ENCODE data around the gene TLE1. TPM values are rescaled to one million over a fixed set of nuclear protein-coding genes. Genes with fewer than 3 reads are reported as not detected.

The TLE1 gene
- total and polyA plus RNA-seq, 5 donors, result 14.8 to 18.4 (median 15.8) TPM

DNA sequence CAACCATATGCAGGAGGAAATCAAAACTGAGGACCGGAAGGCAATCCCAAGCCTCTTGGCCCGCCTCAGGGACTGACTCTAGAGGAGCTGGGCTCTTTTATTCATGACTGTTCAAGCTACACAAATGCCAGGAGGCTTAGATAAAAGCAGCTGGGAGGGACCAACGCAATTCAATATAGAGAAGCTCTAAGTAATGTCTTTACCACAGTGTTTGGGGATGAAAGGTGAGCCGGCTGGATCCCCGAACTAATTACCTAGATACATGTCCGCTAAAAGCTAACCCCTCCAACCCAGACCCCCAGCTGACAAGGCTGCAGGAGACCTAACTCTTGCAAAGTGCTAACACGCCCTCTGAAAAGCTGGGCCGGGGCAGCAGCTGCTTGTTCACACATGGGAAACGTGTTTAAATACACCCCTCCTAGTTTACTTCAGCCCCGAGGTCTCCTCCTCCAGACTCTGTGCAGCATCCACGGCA, 67.5 kb downstream of the TLE1 start:
- no peak overlapping the region for H3K27ac ChIP-seq (ENCODE audit: low read length)
- ATAC-seq (peak in 1 of 2 donors; percentile 27), DNase-seq (no peak)
- no peaks in the 10 kb centered on the region for H3K27me3 ChIP-seq (ENCODE audit: control insufficient read depth, insufficient read depth)
- 78% methylated on average over 11 of the region's 11 CpGs for WGBS
- no peaks in the 10 kb centered on the region for H3K9me3 ChIP-seq (ENCODE audit: control insufficient read depth, low read length)
- H3K4me1 ChIP-seq (ENCODE audit: control insufficient read depth, insufficient read depth, low read length), result peaks cover 3% of the 10 kb centered on the region
- H3K4me3 ChIP-seq (ENCODE audit: low read length), result no peak overlapping the region
- intact Hi-C loops (cut with DNase I), result no loop called here

DNA sequence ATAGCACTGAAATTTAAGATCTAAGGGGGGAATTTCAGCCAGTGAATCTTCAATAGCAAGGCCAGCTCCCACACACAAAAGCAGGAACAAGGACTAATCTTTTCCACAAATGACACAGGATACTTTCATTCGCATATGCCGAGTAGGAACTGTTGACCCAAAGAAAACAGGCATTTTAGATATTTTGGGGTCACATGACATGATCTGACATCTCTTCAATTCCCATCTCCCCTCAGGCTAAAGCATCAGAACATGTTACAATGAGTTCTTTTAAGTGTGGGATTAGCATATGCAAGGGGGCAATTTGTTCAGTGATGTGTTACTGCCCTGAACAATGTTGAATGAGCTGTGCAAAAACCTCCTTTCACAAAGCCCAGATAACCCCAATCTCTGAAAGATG, 68.2 kb downstream of the TLE1 start:
- intact Hi-C loops (cut with DNase I), result no loop called here
- no peaks in the 10 kb centered on the region for H3K9me3 ChIP-seq (ENCODE audit: control insufficient read depth, low read length)
- no peak overlapping the region for H3K27ac ChIP-seq (ENCODE audit: low read length)
- ATAC-seq (peak in 1 of 2 donors; percentile 28), DNase-seq (no peak)
- H3K27me3 ChIP-seq (ENCODE audit: control insufficient read depth, insufficient read depth), result no peaks in the 10 kb centered on the region
- peaks cover 3% of the 10 kb centered on the region for H3K4me1 ChIP-seq (ENCODE audit: control insufficient read depth, insufficient read depth, low read length)
- H3K4me3 ChIP-seq (ENCODE audit: low read length), result no peak overlapping the region
- 60% methylated on average over 2 of the region's 2 CpGs for WGBS

GRCh38 chr9:81620002-81620390, 69.4 kb downstream of the TLE1 start:
- intact Hi-C loops (cut with DNase I), result no loop called here
- H3K4me1 ChIP-seq (ENCODE audit: control insufficient read depth, insufficient read depth, low read length), result peaks cover 3% of the 10 kb centered on the region
- no peak overlapping the region for H3K27ac ChIP-seq (ENCODE audit: low read length)
- DNase-seq, result no peak
- H3K27me3 ChIP-seq (ENCODE audit: control insufficient read depth, insufficient read depth), result no peaks in the 10 kb centered on the region
- no peak for ATAC-seq
- 60% methylated on average over 5 of the region's 5 CpGs for WGBS
- no peaks in the 10 kb centered on the region for H3K9me3 ChIP-seq (ENCODE audit: control insufficient read depth, low read length)
- no peak overlapping the region for H3K4me3 ChIP-seq (ENCODE audit: low read length)

DNA sequence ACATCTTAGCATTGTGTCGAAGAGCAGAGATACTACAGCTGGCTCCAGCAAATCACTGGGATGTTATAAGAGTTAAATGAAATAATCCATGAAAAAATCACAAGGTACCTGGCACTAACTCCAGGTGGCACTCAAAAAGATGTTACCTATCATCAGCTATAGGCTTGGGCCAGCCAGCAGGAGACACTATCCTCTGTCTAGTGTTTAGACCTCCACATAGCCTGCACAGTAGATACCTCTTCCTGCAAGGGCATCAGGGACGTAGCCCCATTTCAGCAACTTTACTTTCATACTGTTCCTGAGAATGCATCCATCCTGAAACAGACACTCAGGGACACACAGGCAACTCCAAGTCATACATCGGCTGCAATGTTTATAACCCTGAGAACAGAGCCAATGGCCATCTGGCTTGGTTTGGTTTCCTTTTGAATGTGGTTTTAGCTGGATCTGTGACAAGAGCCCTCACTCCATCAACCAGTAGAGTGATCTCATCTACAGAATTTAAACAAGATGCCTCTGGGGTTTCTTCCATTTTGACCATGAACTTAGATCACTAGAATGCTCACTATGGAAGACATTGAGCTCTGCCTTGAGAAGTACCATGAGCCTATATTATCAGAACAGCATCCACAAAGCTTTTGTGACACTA, 69.9 kb downstream of the TLE1 start:
- DNase-seq, result no peak
- Histone ChIP-seq H3K4me3 (ENCODE audit: low read length) (no peak overlapping the region), H3K27ac (ENCODE audit: low read length) (no peak overlapping the region), H3K4me1 (ENCODE audit: control insufficient read depth, insufficient read depth, low read length) (peaks cover 3% of the 10 kb centered on the region), H3K27me3 (ENCODE audit: control insufficient read depth, insufficient read depth) (no peaks in the 10 kb centered on the region), H3K9me3 (ENCODE audit: control insufficient read depth, low read length) (no peaks in the 10 kb centered on the region)
- no peak for ATAC-seq
- WGBS, result 83% methylated on average over 3 of the region's 3 CpGs
- intact Hi-C loops (cut with DNase I), result loop anchor here in 1 of 4 donors (10.0 kb wide), 1 partner anchor 65 kb away; the partner anchor contains the start of gene TLE1

DNA sequence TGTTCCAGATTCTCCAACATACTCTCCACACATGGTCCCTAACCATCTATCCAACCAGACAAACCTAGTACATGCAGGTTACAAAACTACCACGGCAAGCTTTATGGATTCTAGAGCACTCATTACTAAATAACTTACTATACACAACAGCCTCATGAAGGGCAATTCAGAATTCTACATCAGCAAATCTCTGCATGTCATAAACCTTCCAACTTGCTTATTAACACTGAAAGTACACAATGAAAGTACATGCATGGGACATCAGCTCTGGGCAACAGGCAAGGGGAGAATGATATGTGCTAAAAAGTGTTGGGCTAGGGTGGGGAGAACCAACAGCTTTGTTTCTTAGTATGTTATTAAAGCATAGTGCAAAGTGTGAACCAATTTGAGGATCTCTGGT, 70.4 kb downstream of the TLE1 start:
- Histone ChIP-seq H3K4me1 (ENCODE audit: control insufficient read depth, insufficient read depth, low read length) (peaks cover 3% of the 10 kb centered on the region), H3K27me3 (ENCODE audit: control insufficient read depth, insufficient read depth) (no peaks in the 10 kb centered on the region), H3K9me3 (ENCODE audit: control insufficient read depth, low read length) (no peaks in the 10 kb centered on the region), H3K4me3 (ENCODE audit: low read length) (no peak overlapping the region), H3K27ac (ENCODE audit: low read length) (no peak overlapping the region)
- no peak for DNase-seq
- intact Hi-C loops (cut with DNase I), result loop anchor here in 1 of 4 donors (10.0 kb wide), 1 partner anchor 66 kb away; the partner anchor contains the start of gene TLE1
- ATAC-seq, result no peak
- 97% methylated on average over 1 of the region's 1 CpG for WGBS

DNA sequence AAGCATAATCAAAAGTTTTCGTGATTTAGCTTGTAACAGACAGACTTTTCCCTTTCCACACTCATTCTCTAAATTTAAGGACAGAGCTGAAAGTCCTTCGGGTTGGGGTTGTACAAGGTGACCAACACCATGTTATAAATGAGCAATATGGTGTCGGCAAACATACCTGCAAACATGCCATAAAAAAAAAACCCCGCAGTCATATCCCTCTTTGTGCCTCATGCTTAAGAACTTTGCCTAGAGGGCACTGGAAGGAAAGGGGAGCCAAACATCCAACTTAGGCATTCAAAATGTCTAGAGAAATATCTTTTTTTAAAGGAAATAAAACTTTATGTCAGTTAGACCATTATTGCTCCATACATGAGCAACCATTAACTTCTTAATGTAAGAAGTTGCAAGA, 73.2 kb downstream of the TLE1 start:
- ATAC-seq (no peak), DNase-seq (no peak)
- Histone ChIP-seq H3K27me3 (ENCODE audit: control insufficient read depth, insufficient read depth) (no peaks in the 10 kb centered on the region), H3K9me3 (ENCODE audit: control insufficient read depth, low read length) (no peaks in the 10 kb centered on the region), H3K4me1 (ENCODE audit: control insufficient read depth, insufficient read depth, low read length) (peaks cover 2% of the 10 kb centered on the region), H3K4me3 (ENCODE audit: low read length) (no peak overlapping the region), H3K27ac (ENCODE audit: low read length) (no peak overlapping the region)
- intact Hi-C loops (cut with DNase I), result loop anchor here in 1 of 4 donors (10.0 kb wide), 1 partner anchor 69 kb away; the partner anchor contains the start of gene TLE1
- WGBS, result 96% methylated on average over 4 of the region's 4 CpGs

GRCh38 chr9:81614335-81614734, 75.0 kb downstream of the TLE1 start:
- Histone ChIP-seq H3K9me3 (ENCODE audit: control insufficient read depth, low read length) (no peaks in the 10 kb centered on the region), H3K27me3 (ENCODE audit: control insufficient read depth, insufficient read depth) (no peaks in the 10 kb centered on the region), H3K4me3 (ENCODE audit: low read length) (no peak overlapping the region), H3K4me1 (ENCODE audit: control insufficient read depth, insufficient read depth, low read length) (peaks cover 4% of the 10 kb centered on the region), H3K27ac (ENCODE audit: low read length) (peak overlapping the region; percentile 42)
- no peak for DNase-seq
- intact Hi-C loops (cut with DNase I), result loop anchor here in 2 of 4 donors (5.0 to 10.0 kb wide), 2 partner anchors 68 to 70 kb away; partner anchors contain the start of gene TLE1 (in 1 of the 2)
- ATAC-seq, result no peak
- 97% methylated on average over 6 of the region's 6 CpGs for WGBS

GRCh38 chr9:81613002-81613812, 76.1 kb downstream of the TLE1 start:
- peak; percentile 59 to 84 (median 83) for DNase-seq
- no peaks in the 10 kb centered on the region for H3K9me3 ChIP-seq (ENCODE audit: control insufficient read depth, low read length)
- WGBS, result 53% methylated on average over 23 of the region's 23 CpGs
- H3K27me3 ChIP-seq (ENCODE audit: control insufficient read depth, insufficient read depth), result no peaks in the 10 kb centered on the region
- peak overlapping the region; percentile 91 for H3K27ac ChIP-seq (ENCODE audit: low read length)
- peaks cover 4% of the 10 kb centered on the region for H3K4me1 ChIP-seq (ENCODE audit: control insufficient read depth, insufficient read depth, low read length)
- H3K4me3 ChIP-seq (ENCODE audit: low read length), result no peak overlapping the region
- peak; percentile 92 to 93 for ATAC-seq
- intact Hi-C loops (cut with DNase I), result loop anchor here in 2 of 4 donors (5.0 to 10.0 kb wide), 2 partner anchors 69 to 72 kb away; partner anchors contain the start of gene TLE1 (in 1 of the 2)

DNA sequence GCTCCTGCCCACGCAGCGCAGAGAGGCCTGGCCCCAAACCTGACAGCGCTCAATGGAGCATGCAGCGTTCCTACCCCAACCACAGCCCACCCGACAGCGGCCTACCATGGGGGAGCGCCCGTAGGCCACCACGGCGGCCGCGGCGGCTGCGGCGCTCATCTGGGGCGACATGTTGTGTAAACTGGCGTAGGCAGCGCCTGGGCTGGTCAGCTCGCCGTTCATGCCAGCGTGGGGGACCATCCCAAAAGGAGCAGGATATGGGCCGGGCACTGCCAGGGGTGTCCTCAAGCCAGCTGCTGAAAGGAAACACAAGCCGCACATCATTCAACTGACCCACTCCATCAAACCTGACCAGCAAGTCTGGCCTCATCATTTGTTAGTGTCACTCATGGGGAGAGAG, 77.7 kb downstream of the TLE1 start:
- ATAC-seq (no peak), DNase-seq (no peak)
- WGBS, result 98% methylated on average over 23 of the region's 23 CpGs
- Histone ChIP-seq H3K4me1 (ENCODE audit: control insufficient read depth, insufficient read depth, low read length) (peaks cover 4% of the 10 kb centered on the region), H3K27me3 (ENCODE audit: control insufficient read depth, insufficient read depth) (no peaks in the 10 kb centered on the region), H3K4me3 (ENCODE audit: low read length) (no peak overlapping the region), H3K27ac (ENCODE audit: low read length) (no peak overlapping the region), H3K9me3 (ENCODE audit: control insufficient read depth, low read length) (no peaks in the 10 kb centered on the region)
- intact Hi-C loops (cut with DNase I), result loop anchor here in 2 of 4 donors (5.0 to 10.0 kb wide), 2 partner anchors 71 to 73 kb away; partner anchors contain the start of gene TLE1 (in 1 of the 2)

DNA sequence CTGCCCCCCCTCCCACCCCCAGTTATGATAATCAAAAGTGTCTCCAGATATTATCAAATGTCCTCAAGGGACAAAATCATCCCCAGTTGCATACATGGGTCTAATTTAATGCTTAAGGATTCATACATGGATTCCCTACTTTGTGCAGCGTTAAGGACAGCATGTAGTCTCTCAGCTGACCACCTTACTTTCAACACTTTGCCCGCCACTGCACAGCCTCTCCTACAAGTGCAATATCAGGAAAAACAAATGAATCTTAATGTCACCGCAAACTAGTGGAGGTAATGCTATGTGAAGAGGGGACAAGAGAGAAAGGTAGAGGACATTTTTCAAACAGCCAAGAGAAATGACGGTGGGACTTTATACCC, 78.6 kb downstream of the TLE1 start:
- Histone ChIP-seq H3K4me3 (ENCODE audit: low read length) (no peak overlapping the region), H3K9me3 (ENCODE audit: control insufficient read depth, low read length) (no peaks in the 10 kb centered on the region), H3K4me1 (ENCODE audit: control insufficient read depth, insufficient read depth, low read length) (peaks cover 4% of the 10 kb centered on the region), H3K27ac (ENCODE audit: low read length) (no peak overlapping the region), H3K27me3 (ENCODE audit: control insufficient read depth, insufficient read depth) (no peaks in the 10 kb centered on the region)
- intact Hi-C loops (cut with DNase I), result loop anchor here in 2 of 4 donors (5.0 to 10.0 kb wide), 2 partner anchors 72 to 74 kb away; partner anchors contain the start of gene TLE1 (in 1 of the 2)
- DNase-seq (no peak), ATAC-seq (no peak)
- 93% methylated on average over 4 of the region's 4 CpGs for WGBS
